Measurements from ENCODE around the gene RNU6-7.

The RNU6-7 gene

GRCh38 chr14:32205554-32205953, 3.7 kb downstream of the RNU6-7 start:
- Histone ChIP-seq H3K27ac (no peak overlapping the region), H3K27me3 (peaks cover 75% of the 10 kb centered on the region), H3K36me3 (no peaks in the 10 kb centered on the region), H3K4me3 (ENCODE audit: low read depth in 1 of 2, low read length in 1 of 2) (no peak overlapping the region), H3K4me1 (ENCODE audit: control insufficient read depth in 1 of 2, insufficient read depth in 1 of 2, low read depth in 1 of 2, low read length in 1 of 2) (peaks cover 34 to 37% of the 10 kb centered on the region in 2 experiments), H3K9me3 (no peaks in the 10 kb centered on the region)
- no peak for TF ChIP-seq CTCF (IDR thresholded peaks at IDR 0.05)

- no peak for TF ChIP-seq CTCF (IDR thresholded peaks at IDR 0.05)
- Histone ChIP-seq H3K36me3 (no peaks in the 10 kb centered on the region), H3K9me3 (no peaks in the 10 kb centered on the region), H3K27me3 (peaks cover 75% of the 10 kb centered on the region), H3K4me3 (ENCODE audit: low read depth in 1 of 2, low read length in 1 of 2) (no peak overlapping the region), H3K27ac (no peak overlapping the region), H3K4me1 (ENCODE audit: control insufficient read depth in 1 of 2, insufficient read depth in 1 of 2, low read depth in 1 of 2, low read length in 1 of 2) (peaks cover 30 to 33% of the 10 kb centered on the region in 2 experiments)
Observed at GRCh38 chr14:32205984-32206383, 4.1 kb downstream of the RNU6-7 start.

GRCh38 chr14:32206552-32206951, 4.7 kb downstream of the RNU6-7 start:
- Histone ChIP-seq H3K4me3 (ENCODE audit: low read depth in 1 of 2, low read length in 1 of 2) (no peak overlapping the region), H3K36me3 (no peaks in the 10 kb centered on the region), H3K27ac (no peak overlapping the region), H3K9me3 (no peaks in the 10 kb centered on the region), H3K4me1 (ENCODE audit: control insufficient read depth in 1 of 2, insufficient read depth in 1 of 2, low read depth in 1 of 2, low read length in 1 of 2) (peaks cover 25 to 27% of the 10 kb centered on the region in 2 experiments), H3K27me3 (peaks cover 73% of the 10 kb centered on the region)
- no peak for TF ChIP-seq CTCF (IDR thresholded peaks at IDR 0.05)

DNA sequence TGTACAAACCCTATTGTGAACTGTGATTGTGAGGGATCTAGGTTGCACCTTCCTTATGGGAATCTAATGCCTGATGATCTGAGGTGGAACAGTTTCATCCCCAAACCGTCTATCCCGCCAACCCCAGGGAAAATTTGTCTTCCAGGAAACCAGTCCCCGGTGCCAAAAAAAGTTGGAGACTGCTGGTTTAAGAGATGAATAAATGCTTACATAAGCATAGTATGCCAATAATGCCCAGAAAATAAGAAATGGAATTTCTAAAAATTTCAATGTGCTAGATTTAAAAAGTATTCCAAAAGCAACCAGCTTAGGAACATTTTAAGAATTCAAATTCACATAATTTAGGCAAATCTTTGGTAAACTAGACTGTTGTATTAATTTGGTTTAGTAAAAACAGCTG, 6.6 kb downstream of the RNU6-7 start:
- no peak for TF ChIP-seq CTCF (IDR thresholded peaks at IDR 0.05)
- Histone ChIP-seq H3K4me3 (ENCODE audit: low read depth in 1 of 2, low read length in 1 of 2) (no peak overlapping the region), H3K4me1 (ENCODE audit: control insufficient read depth in 1 of 2, insufficient read depth in 1 of 2, low read depth in 1 of 2, low read length in 1 of 2) (peaks cover 5 to 8% of the 10 kb centered on the region in 2 experiments), H3K27ac (no peak overlapping the region), H3K27me3 (peaks cover 54% of the 10 kb centered on the region), H3K9me3 (no peaks in the 10 kb centered on the region), H3K36me3 (no peaks in the 10 kb centered on the region)

DNA sequence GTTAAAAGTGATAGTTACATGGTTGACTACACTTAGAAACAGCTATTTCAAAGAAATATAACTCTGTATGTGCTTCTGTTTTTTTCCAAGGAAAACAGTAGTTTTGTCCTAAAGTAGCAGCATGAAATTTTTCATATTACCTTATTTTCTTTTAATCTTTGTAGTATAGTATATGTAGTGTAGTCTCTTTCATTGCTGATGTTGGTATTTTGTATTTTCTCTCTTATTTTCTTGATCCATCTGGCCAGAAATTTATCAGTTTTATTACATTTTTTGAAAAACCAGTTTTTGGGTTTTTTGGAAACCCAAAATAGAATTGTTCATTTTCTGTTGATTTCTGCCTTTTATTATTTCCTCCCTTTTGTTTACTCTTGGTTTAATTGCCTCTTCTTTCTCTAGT, 7.6 kb downstream of the RNU6-7 start:
- Histone ChIP-seq H3K4me3 (ENCODE audit: low read depth in 1 of 2, low read length in 1 of 2) (no peak overlapping the region), H3K9me3 (no peaks in the 10 kb centered on the region), H3K27ac (no peak overlapping the region), H3K36me3 (no peaks in the 10 kb centered on the region), H3K27me3 (peaks cover 44% of the 10 kb centered on the region), H3K4me1 (ENCODE audit: control insufficient read depth in 1 of 2, insufficient read depth in 1 of 2, low read depth in 1 of 2, low read length in 1 of 2) (no peaks in the 10 kb centered on the region)
- TF ChIP-seq CTCF (IDR thresholded peaks at IDR 0.05) = no peak

- Histone ChIP-seq H3K27ac (no peak overlapping the region), H3K9me3 (no peaks in the 10 kb centered on the region), H3K27me3 (peaks cover 28% of the 10 kb centered on the region), H3K36me3 (no peaks in the 10 kb centered on the region), H3K4me3 (ENCODE audit: low read depth in 1 of 2, low read length in 1 of 2) (no peak overlapping the region), H3K4me1 (ENCODE audit: control insufficient read depth in 1 of 2, insufficient read depth in 1 of 2, low read depth in 1 of 2, low read length in 1 of 2) (no peaks in the 10 kb centered on the region)
- no peak for TF ChIP-seq CTCF (IDR thresholded peaks at IDR 0.05)
Observed at GRCh38 chr14:32211068-32211404, 9.2 kb downstream of the RNU6-7 start.

Data from neutrophil (primary cell).